ENCODE data around the gene ZDHHC8. TPM values are rescaled to one million over a fixed set of nuclear protein-coding genes. Genes with fewer than 3 reads are reported as not detected.

Gene ZDHHC8
- total RNA-seq, 4 donors from 2014 or later: 11.8 to 27.8 (median 16.4) TPM

GRCh38 chr22:20147237-20147988 lies 15.8 kb downstream of the ZDHHC8 start:
- TF ChIP-seq CTCF (IDR thresholded peaks at IDR 0.05): no peak
- TF ChIP-seq POLR2AphosphoS5 (IDR thresholded peaks at IDR 0.05): no peak
- no peak for TF ChIP-seq EP300 (IDR thresholded peaks at IDR 0.05)
- TF ChIP-seq POLR2A (IDR thresholded peaks at IDR 0.05): no peak
- Histone ChIP-seq H3K36me3 (peaks cover 0 to 41% of the 10 kb centered on the region in 2 donors), H3K27me3 (no peaks in the 10 kb centered on the region), H3K9me3 (no peaks in the 10 kb centered on the region), H3K27ac (no peak overlapping the region), H3K4me3 (no peak overlapping the region), H3K4me1 (no peaks in the 10 kb centered on the region)
- no peak for ATAC-seq
- no CpG with 5 or more reads among the region's 14 CpGs for whole genome bisulfite sequencing, 2 donors (ENCODE audit: low coverage in 1 of 2)

DNA sequence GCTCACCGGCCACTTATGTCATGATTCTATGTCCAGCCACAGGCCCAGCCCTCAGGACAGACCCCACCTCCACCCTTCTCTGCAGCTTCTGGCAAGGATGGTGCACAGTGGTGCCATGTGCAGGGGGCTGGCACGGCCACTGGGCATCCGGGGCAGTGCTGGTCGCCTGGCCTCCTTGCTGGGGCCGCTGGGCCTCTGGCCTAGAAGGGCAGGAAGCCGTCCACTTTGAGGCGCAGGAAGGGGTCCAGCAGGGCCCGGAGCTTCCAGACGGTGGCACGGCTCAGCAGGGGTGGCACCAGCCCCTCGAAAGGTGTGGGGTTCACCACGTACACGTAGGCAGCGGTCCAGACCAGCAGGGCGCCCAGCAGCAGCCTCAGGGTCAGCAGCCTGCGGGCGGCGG lies 16.8 kb downstream of the ZDHHC8 start:
- no peak for TF ChIP-seq CTCF (IDR thresholded peaks at IDR 0.05)
- TF ChIP-seq POLR2AphosphoS5 (IDR thresholded peaks at IDR 0.05): no peak
- TF ChIP-seq EP300 (IDR thresholded peaks at IDR 0.05): no peak
- no peak for TF ChIP-seq POLR2A (IDR thresholded peaks at IDR 0.05)
- 90% methylated on average over 2 of the region's 18 CpGs; no CpG with 5 or more reads in 1 of the 2 donors for WGBS, 2 donors (ENCODE audit: low coverage in 1 of 2)
- no peaks in the 10 kb centered on the region for H3K9me3 ChIP-seq

DNA sequence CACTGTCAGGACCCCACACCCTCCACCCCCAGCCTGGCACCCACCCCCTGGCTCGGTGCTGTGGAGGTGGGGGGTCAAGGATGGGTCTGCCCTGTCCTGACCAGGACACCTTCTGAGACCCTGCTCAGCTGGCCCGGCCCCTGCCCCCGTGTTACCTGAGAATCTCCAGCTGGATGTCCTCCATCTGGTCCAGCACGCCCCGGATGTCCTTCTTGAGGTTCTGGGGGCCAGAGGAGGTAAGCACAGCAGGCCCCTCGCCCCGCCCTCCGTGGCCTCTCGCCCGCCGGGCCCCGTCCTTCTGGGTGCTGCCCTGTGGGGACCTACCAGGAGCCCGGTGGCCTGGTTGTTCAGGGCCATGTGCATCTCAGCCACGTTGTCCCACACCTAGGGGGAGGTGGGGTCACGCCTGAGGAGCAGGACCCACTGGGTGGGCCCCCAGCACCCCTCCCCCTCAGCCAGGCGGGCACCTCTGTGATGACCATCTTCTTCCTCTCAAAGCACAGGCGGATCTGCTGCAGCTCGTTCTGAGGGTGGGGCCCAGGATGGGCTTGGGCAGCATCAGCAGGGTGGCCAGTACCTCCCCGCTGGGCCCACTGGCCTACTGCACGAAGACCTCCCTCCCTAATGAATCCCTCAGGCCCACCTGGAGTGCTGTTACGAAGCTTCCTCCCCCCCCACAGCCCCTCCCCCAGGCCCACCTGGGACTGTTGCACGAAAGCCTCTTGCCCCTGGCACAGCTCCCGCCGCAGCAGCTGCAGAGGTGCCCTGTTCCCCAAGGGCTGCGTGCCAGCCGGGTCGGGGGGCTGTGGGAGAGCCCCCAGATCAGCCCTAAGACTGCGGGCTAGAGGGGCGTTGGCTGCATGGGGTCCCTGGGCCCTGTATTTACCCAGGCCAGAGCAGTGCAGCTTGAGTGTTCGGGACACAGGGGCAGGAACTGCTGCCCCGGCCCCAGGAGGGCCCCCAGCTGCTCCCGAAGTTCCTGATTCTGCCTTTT lies 17.9 kb downstream of the ZDHHC8 start:
- Histone ChIP-seq H3K9me3 (no peaks in the 10 kb centered on the region), H3K27ac (no peak overlapping the region), H3K27me3 (peaks cover 7% of the 10 kb centered on the region), H3K4me1 (no peaks in the 10 kb centered on the region), H3K4me3 (no peak overlapping the region), H3K36me3 (peaks cover 0 to 20% of the 10 kb centered on the region in 2 donors)
- WGBS, 2 donors (ENCODE audit: low coverage in 1 of 2): 80 to 90% methylated on average over 2 of the region's 32 CpGs
- ATAC-seq: no peak
- no peak for TF ChIP-seq CTCF (IDR thresholded peaks at IDR 0.05)
- no peak for TF ChIP-seq POLR2A (IDR thresholded peaks at IDR 0.05)
- no peak for TF ChIP-seq EP300 (IDR thresholded peaks at IDR 0.05)
- no peak for TF ChIP-seq POLR2AphosphoS5 (IDR thresholded peaks at IDR 0.05)

More for the DNA sequence above, 16.8 kb downstream of the ZDHHC8 start:
- Histone ChIP-seq H3K4me3 (no peak overlapping the region), H3K36me3 (peaks cover 0 to 31% of the 10 kb centered on the region in 2 donors), H3K27me3 (no peaks in the 10 kb centered on the region), H3K27ac (no peak overlapping the region), H3K4me1 (no peaks in the 10 kb centered on the region)
- ATAC-seq: no peak

DNA sequence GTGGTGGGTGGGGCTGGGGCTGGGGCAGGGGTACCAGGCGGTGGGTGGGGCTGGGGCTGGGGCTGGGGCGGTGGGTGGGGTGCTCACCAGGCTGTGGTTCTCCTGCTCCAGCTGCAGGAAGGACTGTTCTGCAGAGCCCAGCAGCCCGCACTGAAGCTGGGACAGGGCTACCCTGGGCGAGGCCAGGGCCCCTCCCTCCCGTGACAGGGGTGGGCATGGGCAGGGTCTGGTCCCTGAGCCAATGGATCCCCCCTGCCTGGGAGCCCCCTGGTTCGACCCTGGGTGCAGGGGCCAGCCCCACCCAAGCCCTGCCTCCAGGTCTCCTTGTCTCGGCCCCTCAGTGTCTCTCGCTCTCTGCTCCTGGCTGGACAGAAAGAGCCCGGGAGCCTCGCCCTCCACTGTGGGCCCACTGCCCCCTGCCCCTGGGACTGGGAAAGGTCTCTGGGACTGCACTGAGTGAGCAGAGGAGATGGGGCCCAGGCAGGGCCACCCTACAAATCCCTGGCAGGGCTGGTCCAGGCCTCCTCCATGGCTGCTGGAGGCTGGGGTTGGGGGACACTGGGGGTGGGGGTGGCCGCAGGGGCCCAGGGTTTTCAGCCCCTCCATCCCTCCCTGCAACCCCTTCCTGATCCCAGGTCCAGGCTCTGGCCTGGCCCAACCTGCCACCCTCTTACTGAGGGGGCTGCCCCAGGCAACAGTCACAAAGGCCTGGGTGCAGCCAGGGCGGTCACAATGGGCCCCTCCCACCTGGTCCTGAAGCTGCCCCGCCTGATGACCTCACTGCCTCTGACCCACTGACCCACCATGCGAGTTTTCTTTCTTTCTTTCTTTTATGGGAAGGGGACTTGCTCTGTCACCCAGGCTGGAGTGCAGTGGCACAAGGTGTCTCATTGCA lies 19.0 kb downstream of the ZDHHC8 start, which contains the start of gene CCDC188:
CCDC188 (minus strand) TSS at position 675 of the 895 bp plus-strand sequence; CDS start at position 606, 69 bp downstream.
- ATAC-seq: no peak
- H3K27ac ChIP-seq: no peak within 1 kb of the TSS
- TF ChIP-seq CTCF (IDR thresholded peaks at IDR 0.05): no peak
- no peak for TF ChIP-seq POLR2A (IDR thresholded peaks at IDR 0.05)
- TF ChIP-seq POLR2AphosphoS5 (IDR thresholded peaks at IDR 0.05): no peak
- TF ChIP-seq EP300 (IDR thresholded peaks at IDR 0.05): no peak
- no peaks in the 10 kb centered on the region for H3K9me3 ChIP-seq
- no peaks in the 10 kb centered on the region for H3K4me1 ChIP-seq
- 81% methylated on average over 3 of the region's 14 CpGs; no CpG with 5 or more reads in 1 of the 2 donors for WGBS, 2 donors (ENCODE audit: low coverage in 1 of 2)
- peaks cover 0 to 10% of the 10 kb centered on the region in 2 donors for H3K36me3 ChIP-seq
- H3K4me3 ChIP-seq: no peak within 1 kb of the TSS
- H3K27me3 ChIP-seq: peaks cover 18% of the 10 kb centered on the region
